Measurements from ENCODE around the gene NUP214. TPM values are rescaled to one million over a fixed set of nuclear protein-coding genes. Genes with fewer than 3 reads are reported as not detected.

Gene NUP214
- polyA plus RNA-seq, 3 donors from 2014 or later: 4.9 to 20.1 (median 9.9) TPM

GRCh38 chr9:131117121-131117761 is 8.1 kb upstream of the NUP214 start:
- Mint-ChIP-seq H3K27me3 (ENCODE audit: low read depth in 3 of 3) (peaks cover 2 to 6% (median 3%) of the 10 kb centered on the region in 3 donors), H3K27ac (no peak overlapping the region), H3K4me1 (no peaks in the 10 kb centered on the region), H3K36me3 (no peaks in the 10 kb centered on the region), H3K9me3 (no peaks in the 10 kb centered on the region), H3K4me3 (no peak overlapping the region)
- DNase-seq: no peak

- Mint-ChIP-seq H3K4me1 (no peaks in the 10 kb centered on the region), H3K4me3 (no peak overlapping the region), H3K27me3 (ENCODE audit: low read depth in 3 of 3) (peaks cover 2 to 6% (median 3%) of the 10 kb centered on the region in 3 donors)
These were observed 7.6 kb upstream of the NUP214 start for GRCh38 chr9:131117762-131118145.

GRCh38 chr9:131119600-131119999 is 5.8 kb upstream of the NUP214 start:
- H3K27ac Mint-ChIP-seq: no peak overlapping the region
- H3K9me3 Mint-ChIP-seq: no peaks in the 10 kb centered on the region
- no peaks in the 10 kb centered on the region for H3K36me3 Mint-ChIP-seq
- H3K4me1 Mint-ChIP-seq: no peaks in the 10 kb centered on the region
- no peak for DNase-seq
- peaks cover 2 to 4% (median 3%) of the 10 kb centered on the region in 3 donors for H3K27me3 Mint-ChIP-seq (ENCODE audit: low read depth in 3 of 3)
- no peak overlapping the region for H3K4me3 Mint-ChIP-seq

More at GRCh38 chr9:131117762-131118145, 7.6 kb upstream of the NUP214 start:
- H3K27ac Mint-ChIP-seq: no peak overlapping the region
- no peaks in the 10 kb centered on the region for H3K36me3 Mint-ChIP-seq
- DNase-seq: no peak
- H3K9me3 Mint-ChIP-seq: no peaks in the 10 kb centered on the region

- Mint-ChIP-seq H3K27ac (no peak overlapping the region), H3K36me3 (no peaks in the 10 kb centered on the region), H3K4me3 (no peak overlapping the region), H3K4me1 (peaks cover 10% of the 10 kb centered on the region in 2 donors), H3K9me3 (no peaks in the 10 kb centered on the region), H3K27me3 (ENCODE audit: low read depth in 3 of 3) (peaks cover 3 to 14% (median 10%) of the 10 kb centered on the region in 3 donors)
- no peak for DNase-seq
These were observed 4.7 kb upstream of the NUP214 start for GRCh38 chr9:131120620-131121228.

GRCh38 chr9:131121346-131121745 is 4.0 kb upstream of the NUP214 start:
- Mint-ChIP-seq H3K4me1 (peaks cover 16 to 17% of the 10 kb centered on the region in 2 donors), H3K9me3 (no peaks in the 10 kb centered on the region), H3K36me3 (no peaks in the 10 kb centered on the region), H3K27ac (no peak overlapping the region), H3K27me3 (ENCODE audit: low read depth in 3 of 3) (peaks cover 3 to 16% (median 15%) of the 10 kb centered on the region in 3 donors), H3K4me3 (no peak overlapping the region)
- DNase-seq: no peak

- Mint-ChIP-seq H3K27me3 (ENCODE audit: low read depth in 3 of 3) (peaks cover 3 to 16% (median 13%) of the 10 kb centered on the region in 3 donors), H3K9me3 (no peaks in the 10 kb centered on the region), H3K4me1 (peaks cover 21 to 22% of the 10 kb centered on the region in 2 donors), H3K36me3 (no peaks in the 10 kb centered on the region), H3K4me3 (peak overlapping the region in 1 of 5 donors; percentile 15), H3K27ac (peak overlapping the region in 1 of 6 donors; percentile 73)
- no peak for DNase-seq
These were observed 3.2 kb upstream of the NUP214 start for GRCh38 chr9:131122158-131122557.

- no peak for DNase-seq
- H3K4me1 Mint-ChIP-seq: peaks cover 28 to 33% of the 10 kb centered on the region in 2 donors
- H3K27ac Mint-ChIP-seq: peak overlapping the region; percentile 96 to 99 (median 99)
- H3K36me3 Mint-ChIP-seq: peaks cover 3 to 20% (median 14%) of the 10 kb centered on the region in 3 donors
- H3K27me3 Mint-ChIP-seq (ENCODE audit: low read depth in 3 of 3): peaks cover 0 to 14% (median 13%) of the 10 kb centered on the region in 3 donors
- peak overlapping the region; percentile 98 to 100 (median 99) for H3K4me3 Mint-ChIP-seq
- H3K9me3 Mint-ChIP-seq: no peaks in the 10 kb centered on the region
These were observed 423 bp upstream of the NUP214 start for GRCh38 chr9:131125038-131125287.

- Mint-ChIP-seq H3K36me3 (peaks cover 4 to 20% (median 17%) of the 10 kb centered on the region in 3 donors), H3K4me3 (peak overlapping the region; percentile 98 to 100 (median 99)), H3K9me3 (no peaks in the 10 kb centered on the region)
These were observed 657 bp downstream of the NUP214 start for GRCh38 chr9:131126059-131126426.

GRCh38 chr9:131129183-131129582 is 3.8 kb downstream of the NUP214 start:
- H3K27ac Mint-ChIP-seq: no peak overlapping the region
- DNase-seq: no peak
- H3K4me3 Mint-ChIP-seq: no peak overlapping the region
- H3K27me3 Mint-ChIP-seq (ENCODE audit: low read depth in 3 of 3): peaks cover 0 to 14% (median 13%) of the 10 kb centered on the region in 3 donors
- peaks cover 28 to 33% of the 10 kb centered on the region in 2 donors for H3K4me1 Mint-ChIP-seq
- H3K36me3 Mint-ChIP-seq: peaks cover 17 to 33% (median 33%) of the 10 kb centered on the region in 3 donors
- no peaks in the 10 kb centered on the region for H3K9me3 Mint-ChIP-seq

More at GRCh38 chr9:131126059-131126426, 657 bp downstream of the NUP214 start:
- Mint-ChIP-seq H3K27me3 (ENCODE audit: low read depth in 3 of 3) (peaks cover 0 to 14% (median 13%) of the 10 kb centered on the region in 3 donors), H3K27ac (peak overlapping the region; percentile 96 to 99 (median 99)), H3K4me1 (peaks cover 28 to 33% of the 10 kb centered on the region in 2 donors)
- DNase-seq: no peak

GRCh38 chr9:131138676-131139075 is 13.3 kb downstream of the NUP214 start:
- Mint-ChIP-seq H3K4me1 (no peaks in the 10 kb centered on the region), H3K27ac (no peak overlapping the region), H3K27me3 (ENCODE audit: low read depth in 3 of 3) (no peaks in the 10 kb centered on the region), H3K9me3 (no peaks in the 10 kb centered on the region), H3K36me3 (peaks cover 39 to 69% (median 46%) of the 10 kb centered on the region in 3 donors), H3K4me3 (no peak overlapping the region)
- no peak for DNase-seq

- H3K27me3 Mint-ChIP-seq (ENCODE audit: low read depth in 3 of 3): peaks cover 0 to 1% (median 0%) of the 10 kb centered on the region in 3 donors
- H3K4me3 Mint-ChIP-seq: no peak overlapping the region
- H3K27ac Mint-ChIP-seq: no peak overlapping the region
- H3K4me1 Mint-ChIP-seq: no peaks in the 10 kb centered on the region
- no peaks in the 10 kb centered on the region for H3K9me3 Mint-ChIP-seq
- H3K36me3 Mint-ChIP-seq: peaks cover 35 to 72% (median 45%) of the 10 kb centered on the region in 3 donors
- no peak for DNase-seq
These were observed 14.7 kb downstream of the NUP214 start for GRCh38 chr9:131140112-131140511.

GRCh38 chr9:131140550-131140949 is 15.2 kb downstream of the NUP214 start:
- no peaks in the 10 kb centered on the region for H3K9me3 Mint-ChIP-seq
- H3K4me3 Mint-ChIP-seq: no peak overlapping the region
- no peak for DNase-seq
- H3K27me3 Mint-ChIP-seq (ENCODE audit: low read depth in 3 of 3): peaks cover 0 to 1% (median 0%) of the 10 kb centered on the region in 3 donors
- H3K4me1 Mint-ChIP-seq: no peaks in the 10 kb centered on the region
- H3K36me3 Mint-ChIP-seq: peaks cover 35 to 75% (median 48%) of the 10 kb centered on the region in 3 donors
- H3K27ac Mint-ChIP-seq: no peak overlapping the region

- peaks cover 31 to 71% (median 52%) of the 10 kb centered on the region in 3 donors for H3K36me3 Mint-ChIP-seq
- DNase-seq: no peak
- no peak overlapping the region for H3K27ac Mint-ChIP-seq
- no peak overlapping the region for H3K4me3 Mint-ChIP-seq
- no peaks in the 10 kb centered on the region for H3K9me3 Mint-ChIP-seq
- H3K27me3 Mint-ChIP-seq (ENCODE audit: low read depth in 3 of 3): peaks cover 0 to 1% (median 0%) of the 10 kb centered on the region in 3 donors
- no peaks in the 10 kb centered on the region for H3K4me1 Mint-ChIP-seq
These were observed 16.8 kb downstream of the NUP214 start for GRCh38 chr9:131142160-131142559.

- Mint-ChIP-seq H3K27me3 (ENCODE audit: low read depth in 3 of 3) (peaks cover 0 to 1% (median 0%) of the 10 kb centered on the region in 3 donors), H3K36me3 (peaks cover 34 to 74% (median 62%) of the 10 kb centered on the region in 3 donors), H3K27ac (peak overlapping the region in 2 of 6 donors; percentile 67 to 76)
These were observed 18.8 kb downstream of the NUP214 start for GRCh38 chr9:131144201-131144600.

More at GRCh38 chr9:131144201-131144600, 18.8 kb downstream of the NUP214 start:
- DNase-seq: no peak
- no peak overlapping the region for H3K4me3 Mint-ChIP-seq
- H3K4me1 Mint-ChIP-seq: peaks cover 3% of the 10 kb centered on the region in 2 donors
- no peaks in the 10 kb centered on the region for H3K9me3 Mint-ChIP-seq
